Small intestine (tissue), 7 donors: Measurements from ENCODE around the gene ZBTB43. TPM values are rescaled to one million over a fixed set of nuclear protein-coding genes. Genes with fewer than 3 reads are reported as not detected.
"Not testable (repeated sequence)": the region's sequence is repeated elsewhere in the genome, so short reads cannot be mapped to it uniquely, and the experiment has no call there.

Experiments
- DNase-seq, 2 donors: peaks; one replicate each; pipeline versions ENCODE4 v3.0.0 to v3.0.0-alpha.2; 2013
- FAIRE-seq: peaks from 2 replicates; lab custom pipeline; 2012; peaks lifted over from hg19 to GRCh38; lab: Jason Lieb, UNC
- H3K27ac ChIP-seq, 3 donors: one replicate each; pipeline ENCODE4 v1.5.1; 2013; ENCODE audit warnings: low read length in 2 of 3, mild to moderate bottlenecking in 2 of 3, control low read depth in 1 of 3, inconsistent platforms in 1 of 3, low read depth in 1 of 3, moderate library complexity in 1 of 3
- H3K27me3 ChIP-seq, 3 donors: one replicate each; pipeline ENCODE4 v1.6.1; 2013; ENCODE audit warnings: low read length in 3 of 3, inconsistent platforms in 1 of 3; ENCODE audit not compliant: control insufficient read depth in 3 of 3, insufficient read depth in 3 of 3
- H3K36me3 ChIP-seq, 3 donors: one replicate each; pipeline ENCODE4 v1.6.1; 2013; ENCODE audit warnings: low read length in 3 of 3, inconsistent platforms in 1 of 3, low read depth in 1 of 3, mild to moderate bottlenecking in 1 of 3, moderate library complexity in 1 of 3; ENCODE audit not compliant: control insufficient read depth in 3 of 3, insufficient read depth in 2 of 3
- H3K4me1 ChIP-seq, 3 donors: one replicate each; pipeline ENCODE4 v1.6.1; 2013; ENCODE audit warnings: low read length in 2 of 3, inconsistent platforms in 1 of 3, low read depth in 1 of 3, mild to moderate bottlenecking in 1 of 3, moderate library complexity in 1 of 3; ENCODE audit not compliant: control insufficient read depth in 3 of 3, insufficient read depth in 2 of 3
- H3K4me3 ChIP-seq, 3 donors: one replicate each; pipeline ENCODE4 v1.5.1; 2013; ENCODE audit warnings: low read length in 3 of 3, control low read depth in 1 of 3, inconsistent platforms in 1 of 3, low read depth in 1 of 3, mild to moderate bottlenecking in 1 of 3, moderate library complexity in 1 of 3
- H3K9me3 ChIP-seq, 2 donors: one replicate each; pipeline ENCODE4 v1.6.1; 2013; ENCODE audit warnings: low read depth in 1 of 2, low read length in 1 of 2; ENCODE audit not compliant: control insufficient read depth in 2 of 2, insufficient read depth in 1 of 2
- WGBS, 3 donors: extraction: QIAGEN DNeasy Blood & Tissue Kit; methylation state at CpG; one replicate each; pipeline ENCODE4 v1.1.7; 2013; 5-methylcytosine and 5-hydroxymethylcytosine counted together
- polyA plus RNA-seq, 4 donors: library from polyadenylated mRNA; stranded (reverse) in 3 of 4; unstranded in 1 of 4; fragments of 200-250 nt in 3 of 4; fragments of 120-200 nt in 1 of 4; gene quantifications; one replicate each; pipeline versions ENCODE4 v1.2.1 to v1.2.3, GENCODE V29; 2013
- donor health status: healthy with polysubstance abuse.
- donor health status: control.
- donor health status: control.
- donor health status: Bipolar disorder and iron deficiency.
- donor health status: healthy.

The ZBTB43 gene
- polyA plus RNA-seq, 4 donors, result 2.2 to 10.6 (median 4.3) TPM

GRCh38 chr9:126763130-126763764 lies 41.6 kb upstream of the ZBTB43 start:
- H3K27me3 ChIP-seq, result peaks cover 0 to 5% (median 3%) of the 10 kb centered on the region in 3 donors
- WGBS, 3 donors, result 72 to 79% (median 72%) methylated on average over 7 of the region's 7 CpGs
- no peaks in the 10 kb centered on the region for H3K36me3 ChIP-seq
- no peak overlapping the region for H3K27ac ChIP-seq
- FAIRE-seq, result no peak
- H3K4me3 ChIP-seq, result no peak overlapping the region
- DNase-seq, result no peak
- no peaks in the 10 kb centered on the region for H3K4me1 ChIP-seq
- H3K9me3 ChIP-seq, result no peaks in the 10 kb centered on the region

- no peaks in the 10 kb centered on the region for H3K36me3 ChIP-seq
- peaks cover 0 to 21% (median 12%) of the 10 kb centered on the region in 3 donors for H3K27me3 ChIP-seq
- H3K27ac ChIP-seq, result no peak overlapping the region
- DNase-seq (no peak), FAIRE-seq (no peak)
- 50 to 52% (median 51%) methylated on average over 14 of the region's 14 CpGs for WGBS, 3 donors
- peaks cover 0 to 6% of the 10 kb centered on the region in 2 donors for H3K9me3 ChIP-seq
- no peaks in the 10 kb centered on the region for H3K4me1 ChIP-seq
- H3K4me3 ChIP-seq, result no peak overlapping the region
Measured at GRCh38 chr9:126773004-126773607, 31.7 kb upstream of the ZBTB43 start.

GRCh38 chr9:126775926-126776325 lies 28.9 kb upstream of the ZBTB43 start:
- no peak overlapping the region for H3K4me3 ChIP-seq
- H3K9me3 ChIP-seq, result no peaks in the 10 kb centered on the region
- H3K4me1 ChIP-seq, result no peaks in the 10 kb centered on the region
- 82 to 92% (median 90%) methylated on average over 5 of the region's 5 CpGs for WGBS, 3 donors
- H3K27me3 ChIP-seq, result peaks cover 0 to 31% (median 14%) of the 10 kb centered on the region in 3 donors
- no peaks in the 10 kb centered on the region for H3K36me3 ChIP-seq
- FAIRE-seq (no peak), DNase-seq (no peak)
- H3K27ac ChIP-seq, result no peak overlapping the region

GRCh38 chr9:126777733-126778132 lies 27.1 kb upstream of the ZBTB43 start:
- H3K9me3 ChIP-seq, result no peaks in the 10 kb centered on the region
- DNase-seq, result peak in 1 of 2 donors; percentile 30
- peaks cover 0 to 2% (median 0%) of the 10 kb centered on the region in 3 donors for H3K4me1 ChIP-seq
- H3K4me3 ChIP-seq, result no peak overlapping the region
- WGBS, 3 donors, result 11 to 22% (median 19%) methylated on average over 6 of the region's 6 CpGs
- no peak for FAIRE-seq
- peaks cover 0 to 34% (median 14%) of the 10 kb centered on the region in 3 donors for H3K27me3 ChIP-seq
- no peaks in the 10 kb centered on the region for H3K36me3 ChIP-seq
- no peak overlapping the region for H3K27ac ChIP-seq

- 60 to 68% (median 64%) methylated on average over 8 of the region's 8 CpGs for WGBS, 3 donors
- peaks cover 0 to 2% (median 0%) of the 10 kb centered on the region in 3 donors for H3K4me1 ChIP-seq
- no peak overlapping the region for H3K27ac ChIP-seq
- DNase-seq (no peak), FAIRE-seq (no peak)
- H3K36me3 ChIP-seq, result no peaks in the 10 kb centered on the region
- peaks cover 0 to 30% (median 14%) of the 10 kb centered on the region in 3 donors for H3K27me3 ChIP-seq
- H3K4me3 ChIP-seq, result no peak overlapping the region
- H3K9me3 ChIP-seq, result no peaks in the 10 kb centered on the region
Measured at GRCh38 chr9:126778141-126778540, 26.7 kb upstream of the ZBTB43 start.

- 88 to 92% (median 91%) methylated on average over 5 of the region's 5 CpGs for WGBS, 3 donors
- not testable (repeated sequence) for H3K27ac ChIP-seq, FAIRE-seq, H3K36me3 ChIP-seq, H3K4me3 ChIP-seq, H3K4me1 ChIP-seq, H3K9me3 ChIP-seq, DNase-seq
- peaks cover 0 to 29% (median 14%) of the 10 kb centered on the region in 3 donors for H3K27me3 ChIP-seq
Measured at GRCh38 chr9:126778696-126779095, 26.1 kb upstream of the ZBTB43 start.

GRCh38 chr9:126781186-126782052 lies 23.4 kb upstream of the ZBTB43 start:
- no peaks in the 10 kb centered on the region for H3K9me3 ChIP-seq
- no peak overlapping the region for H3K4me3 ChIP-seq
- no peaks in the 10 kb centered on the region for H3K36me3 ChIP-seq
- peaks cover 0 to 2% (median 0%) of the 10 kb centered on the region in 3 donors for H3K4me1 ChIP-seq
- WGBS, 3 donors, result 21 to 29% (median 28%) methylated on average over 28 to 29 of the region's 29 CpGs
- no peak overlapping the region for H3K27ac ChIP-seq
- DNase-seq (peak; percentile 66 to 85), FAIRE-seq (no peak)
- H3K27me3 ChIP-seq, result peaks cover 0 to 21% (median 9%) of the 10 kb centered on the region in 3 donors

- H3K36me3 ChIP-seq, result no peaks in the 10 kb centered on the region
- peaks cover 0 to 2% (median 0%) of the 10 kb centered on the region in 3 donors for H3K4me1 ChIP-seq
- DNase-seq (no peak), FAIRE-seq (no peak)
- no peak overlapping the region for H3K27ac ChIP-seq
- H3K9me3 ChIP-seq, result no peaks in the 10 kb centered on the region
- peaks cover 0 to 21% (median 8%) of the 10 kb centered on the region in 3 donors for H3K27me3 ChIP-seq
- no peak overlapping the region for H3K4me3 ChIP-seq
- 33 to 43% (median 38%) methylated on average over 4 of the region's 4 CpGs for WGBS, 3 donors
Measured at GRCh38 chr9:126782053-126782388, 22.8 kb upstream of the ZBTB43 start.
